T-helper 2 cell (primary cell): ENCODE data around the gene ANKRD13A.
A peak's percentile ranks its signal among the peaks of the same experiment; 100 is the strongest.
"Not testable (repeated sequence)": the region's sequence is repeated elsewhere in the genome, so short reads cannot be mapped to it uniquely, and the experiment has no call there.

Experiments
- DNase-seq, 5 experiments: peaks; one replicate each; pipeline versions ENCODE4 v3.0.0 to v3.0.0-alpha.2; 2012 to 2022

The ANKRD13A gene

GRCh38 chr12:109983432-109984142 is 15.6 kb upstream of the ANKRD13A start:
- DNase-seq: peak in 1 of 5 experiments; percentile 44

- not testable (repeated sequence) for DNase-seq
Observed at GRCh38 chr12:109986236-109986635, 13.0 kb upstream of the ANKRD13A start.

- peak in 1 of 5 experiments; percentile 81 for DNase-seq
Observed at GRCh38 chr12:109987615-109988014, 11.6 kb upstream of the ANKRD13A start.

DNA sequence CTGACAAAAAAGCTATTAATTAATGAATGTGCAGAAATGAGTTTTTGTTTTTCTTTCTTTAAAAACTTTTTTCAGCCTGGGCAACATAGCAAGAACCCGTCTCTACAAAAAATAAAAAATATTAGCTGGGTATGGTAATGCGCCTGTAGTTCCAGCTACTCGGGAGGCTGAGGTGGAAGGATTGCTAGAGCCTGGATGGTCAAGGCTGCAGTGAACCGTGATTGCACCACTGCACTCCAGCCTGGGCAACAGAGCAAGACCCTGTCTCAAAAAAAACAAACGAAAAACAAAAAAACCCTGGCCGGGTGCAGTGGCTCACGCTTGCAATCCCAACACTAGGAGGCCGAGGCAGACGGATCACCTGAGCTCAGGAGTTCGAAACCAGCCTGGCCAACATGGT is 11.0 kb upstream of the ANKRD13A start:
- no peak for DNase-seq

DNA sequence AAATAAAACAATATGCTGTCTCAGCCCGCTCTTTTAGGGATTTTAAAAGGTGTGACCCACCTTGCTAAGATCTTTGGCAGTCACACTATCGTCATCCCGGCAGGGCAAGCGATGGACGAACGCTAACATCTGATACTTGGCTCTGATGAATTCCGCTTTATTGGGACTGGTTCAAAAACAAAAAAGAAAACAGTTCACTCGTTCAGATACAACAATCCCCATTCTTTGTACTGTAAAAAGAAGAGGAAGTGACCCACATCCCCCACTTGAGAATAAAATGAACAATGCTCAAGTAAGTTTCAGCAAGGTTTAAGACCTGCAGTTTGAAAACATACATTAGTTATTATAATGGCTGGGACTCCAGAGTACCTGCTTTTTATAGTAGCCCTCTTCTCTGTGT is 10.3 kb upstream of the ANKRD13A start:
- no peak for DNase-seq

DNA sequence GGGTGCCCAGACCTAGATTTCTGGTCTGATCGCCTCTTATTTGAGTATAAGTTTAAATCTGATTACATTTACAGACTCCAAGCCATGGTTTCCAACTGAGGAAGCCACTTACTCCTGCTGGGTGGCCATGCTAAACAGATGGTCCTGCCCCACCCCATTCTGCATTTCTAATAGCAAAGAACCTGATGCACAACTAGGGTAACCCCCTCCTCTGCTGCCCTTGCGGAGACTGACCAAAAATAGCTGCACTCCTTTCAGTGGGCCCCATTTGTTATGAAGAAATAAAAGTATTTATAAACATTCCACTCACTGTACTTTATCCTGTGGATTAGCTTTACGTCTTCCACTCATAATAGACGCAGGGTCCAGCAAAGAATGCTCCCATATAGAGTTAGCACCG is 9.8 kb upstream of the ANKRD13A start:
- DNase-seq: no peak

DNA sequence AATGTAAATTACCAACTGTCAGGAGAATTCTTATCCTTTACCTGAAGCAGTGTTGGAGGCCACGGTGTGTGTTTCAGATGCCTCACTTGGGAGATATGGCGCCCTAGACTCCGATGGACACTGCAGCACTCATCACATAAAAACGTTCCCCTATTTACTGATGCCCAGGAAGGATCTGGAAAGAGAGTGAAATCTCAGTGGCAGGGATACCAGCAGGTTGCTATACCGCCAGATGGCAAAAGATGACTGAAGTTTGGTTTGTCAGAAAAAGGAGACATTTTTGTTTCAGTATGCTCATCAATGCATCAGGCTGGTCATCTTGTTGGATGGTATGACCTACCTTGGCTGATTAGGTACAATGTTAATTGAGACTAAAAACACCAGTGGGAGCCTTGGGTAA is 7.6 kb upstream of the ANKRD13A start:
- DNase-seq: no peak

GRCh38 chr12:109993091-109993490 is 6.1 kb upstream of the ANKRD13A start:
- DNase-seq: no peak

GRCh38 chr12:109994401-109995175 is 4.6 kb upstream of the ANKRD13A start:
- DNase-seq: peak in 1 of 5 experiments; percentile 66

DNA sequence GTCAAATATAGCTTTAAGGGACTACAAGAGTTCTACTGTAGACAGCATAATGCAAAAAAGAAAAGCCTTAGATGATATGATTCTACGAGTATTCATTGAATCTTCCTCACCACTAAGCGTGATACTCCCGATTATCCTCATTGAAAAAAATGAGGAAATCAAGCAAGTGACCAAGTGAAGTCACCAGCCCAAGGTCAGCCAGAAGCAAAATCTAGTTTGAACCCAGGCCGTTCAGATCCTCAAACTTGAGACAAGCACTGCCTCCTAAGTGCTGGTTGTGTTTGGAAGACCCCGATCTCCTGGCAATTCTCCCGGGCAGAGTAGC is 3.9 kb upstream of the ANKRD13A start:
- DNase-seq: no peak

DNA sequence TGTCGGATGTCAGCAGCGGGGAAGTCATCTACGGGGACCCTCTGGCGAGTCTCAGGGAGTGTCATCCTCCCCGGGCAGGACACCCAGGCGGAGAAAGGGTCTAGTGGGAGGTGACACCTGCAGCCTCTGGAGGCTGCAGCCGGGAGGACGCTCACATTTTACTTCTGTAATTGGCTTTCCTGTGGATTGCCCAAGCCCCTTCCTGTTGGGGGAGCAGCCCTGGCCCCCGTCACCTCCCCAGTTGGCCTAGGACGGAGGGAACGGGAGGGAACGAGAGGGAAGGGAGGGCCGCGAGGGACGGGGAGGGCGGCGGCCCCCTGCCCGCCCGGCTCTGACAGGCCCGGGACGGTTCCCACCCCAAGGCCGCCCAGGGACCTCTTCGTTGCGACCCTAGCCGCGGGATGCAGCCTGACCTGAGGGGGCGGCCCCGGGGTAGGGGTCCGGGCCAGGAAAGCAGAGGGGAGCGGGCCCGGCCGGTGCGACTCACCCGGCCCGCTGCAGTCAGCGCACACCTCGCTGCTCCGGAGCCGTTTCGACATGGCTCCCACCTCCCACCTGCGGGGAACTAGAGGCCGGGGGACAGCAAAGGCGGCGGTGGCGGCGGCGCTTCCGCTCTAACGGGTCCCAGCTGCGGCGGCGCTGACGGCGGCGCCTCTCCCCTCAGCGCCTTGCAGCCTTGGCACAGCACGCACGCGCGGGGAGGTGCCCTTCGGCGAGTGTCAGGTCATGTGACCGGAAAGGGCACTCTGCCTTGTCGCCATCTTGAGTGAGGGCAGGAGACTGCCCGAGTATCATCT is 3.3 kb upstream of the ANKRD13A start, which contains the start of gene GIT2:
Gene GIT2 (minus strand): TSS at position 683 of the 797 bp plus-strand sequence. CDS start 144 bp downstream, at position 539.
- DNase-seq: peak; percentile 86 to 99 (median 92)

DNA sequence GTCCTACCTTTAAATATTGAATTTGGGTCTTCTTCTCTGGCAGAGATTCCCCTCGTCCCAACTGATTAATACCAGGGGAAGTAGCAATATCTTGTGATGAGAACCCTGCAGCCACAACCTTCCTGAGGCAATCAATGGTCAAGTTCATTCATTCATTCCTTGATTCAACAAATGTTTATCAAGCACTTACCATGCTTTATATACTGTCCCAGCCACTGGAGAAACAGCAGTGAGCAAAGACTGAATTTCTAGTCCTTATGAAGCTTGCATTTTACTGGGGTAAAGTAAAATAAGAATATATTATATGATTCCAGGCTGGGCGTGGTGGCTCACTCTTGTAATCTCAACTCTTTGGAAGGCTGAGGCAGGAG is 2.8 kb upstream of the ANKRD13A start:
- DNase-seq: no peak

DNA sequence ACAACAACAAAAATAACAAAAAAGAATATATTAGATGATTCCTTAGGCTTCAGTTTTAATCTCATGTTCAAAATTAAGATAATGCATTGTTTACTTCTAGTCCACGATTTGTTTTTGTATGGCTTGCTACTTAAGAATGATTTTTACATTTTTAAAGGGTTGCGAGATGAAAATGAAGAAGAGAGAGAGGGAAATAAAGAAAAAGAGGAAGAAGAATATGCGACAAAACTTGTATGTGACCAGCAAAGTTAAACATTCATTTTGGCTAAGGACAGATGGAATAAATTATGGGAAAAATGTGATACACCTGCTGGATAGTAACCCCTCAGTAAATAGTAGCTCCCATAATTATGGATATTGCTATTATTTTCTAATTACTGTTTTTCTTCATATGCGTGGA is 1.8 kb upstream of the ANKRD13A start:
- no peak for DNase-seq

DNA sequence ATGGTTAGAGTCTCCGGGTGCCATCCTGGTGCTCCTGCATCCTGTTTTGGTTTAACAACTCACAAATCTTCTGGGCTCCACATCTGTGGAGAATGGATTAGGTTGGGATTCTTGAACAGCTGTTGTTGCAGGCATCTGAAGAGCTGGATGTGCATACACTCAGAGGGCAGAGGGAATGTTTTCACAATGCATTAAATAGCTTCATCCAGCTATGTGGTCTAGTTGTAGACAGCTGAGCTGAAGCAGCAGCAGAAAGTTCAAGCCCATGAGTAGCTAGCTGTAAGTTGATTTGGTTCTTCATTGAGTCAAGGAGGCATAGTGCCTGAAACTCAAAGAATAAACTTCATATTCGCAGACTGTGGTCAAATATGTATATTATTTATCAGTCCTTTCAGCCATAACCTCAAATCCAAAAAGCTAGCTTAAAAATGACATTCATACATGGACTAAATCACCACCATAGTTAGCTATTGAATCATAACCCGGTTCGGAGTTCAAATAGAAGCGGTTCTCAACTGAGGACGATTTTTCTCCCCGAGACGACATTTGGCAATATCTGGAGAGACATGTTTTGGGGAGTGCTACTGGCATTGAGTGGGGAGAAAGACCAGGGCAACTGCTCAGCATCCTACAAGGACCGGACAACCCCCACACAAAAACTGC is 858 bp upstream of the ANKRD13A start:
- DNase-seq: no peak

DNA sequence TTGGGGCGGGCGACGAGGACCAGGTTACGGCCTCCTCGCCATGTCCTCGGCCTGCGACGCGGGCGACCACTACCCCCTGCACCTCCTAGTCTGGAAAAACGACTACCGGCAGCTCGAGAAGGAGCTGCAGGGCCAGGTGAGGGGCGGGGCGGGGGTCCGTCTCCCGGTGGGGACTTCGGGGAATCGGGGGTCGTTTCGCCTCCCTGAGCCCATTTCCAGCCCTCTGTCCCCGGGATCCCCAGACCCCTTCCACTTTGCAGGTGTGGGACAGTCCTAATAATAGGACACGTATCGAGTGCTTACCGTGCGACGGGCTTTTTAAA is 380 bp downstream of the ANKRD13A start:
- no peak for DNase-seq

DNA sequence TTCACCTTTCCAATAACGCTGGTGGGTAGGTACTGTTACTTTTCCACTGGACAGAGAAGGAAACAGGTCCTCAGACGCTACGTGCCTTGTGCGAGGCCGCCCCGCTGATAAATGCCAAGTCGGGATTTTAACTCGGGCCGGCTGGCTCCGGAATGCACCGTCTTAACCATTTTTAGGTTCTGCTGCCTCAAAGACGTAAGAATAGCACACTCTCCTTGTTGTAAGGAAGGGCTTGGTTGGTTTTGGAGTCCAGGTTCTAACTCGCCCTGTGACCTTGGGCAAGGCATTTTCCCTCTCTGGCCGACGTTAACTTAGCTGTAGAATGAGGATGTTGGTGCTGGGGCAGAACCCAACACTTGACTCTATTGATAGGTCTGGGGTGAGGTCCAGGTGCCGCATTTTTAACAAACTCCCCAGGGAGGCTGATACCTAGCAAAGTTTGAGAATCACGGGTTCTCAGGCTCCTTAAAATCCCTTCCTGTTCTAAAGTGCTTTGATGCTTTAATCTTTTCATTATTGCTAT is 814 bp downstream of the ANKRD13A start:
- no peak for DNase-seq

GRCh38 chr12:110001596-110001995 is 2.4 kb downstream of the ANKRD13A start:
- no peak for DNase-seq

GRCh38 chr12:110002676-110003515 is 3.7 kb downstream of the ANKRD13A start:
- DNase-seq: no peak

DNA sequence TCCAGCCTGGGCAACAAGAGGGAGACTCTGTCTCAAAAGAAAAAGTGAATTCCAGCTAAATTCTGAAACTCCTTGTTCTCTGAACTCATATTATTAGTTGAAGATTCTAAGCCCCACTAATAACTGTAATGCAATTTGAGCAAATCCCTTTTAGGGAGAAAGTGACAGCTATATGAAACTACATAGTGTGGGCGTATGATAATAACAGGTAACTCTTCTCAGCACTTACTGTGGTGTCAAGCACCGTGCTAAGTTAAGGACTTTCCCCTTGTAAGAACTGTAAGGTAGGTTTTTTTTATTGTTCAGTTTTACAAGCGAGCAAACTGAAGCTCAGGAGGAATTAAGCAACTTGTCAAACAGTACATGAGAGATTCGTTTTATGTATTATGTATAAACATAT is 5.4 kb downstream of the ANKRD13A start:
- peak in 1 of 5 experiments; percentile 55 for DNase-seq

- DNase-seq: peak in 1 of 5 experiments; percentile 82
Observed at GRCh38 chr12:110005319-110005973, 6.2 kb downstream of the ANKRD13A start.

DNA sequence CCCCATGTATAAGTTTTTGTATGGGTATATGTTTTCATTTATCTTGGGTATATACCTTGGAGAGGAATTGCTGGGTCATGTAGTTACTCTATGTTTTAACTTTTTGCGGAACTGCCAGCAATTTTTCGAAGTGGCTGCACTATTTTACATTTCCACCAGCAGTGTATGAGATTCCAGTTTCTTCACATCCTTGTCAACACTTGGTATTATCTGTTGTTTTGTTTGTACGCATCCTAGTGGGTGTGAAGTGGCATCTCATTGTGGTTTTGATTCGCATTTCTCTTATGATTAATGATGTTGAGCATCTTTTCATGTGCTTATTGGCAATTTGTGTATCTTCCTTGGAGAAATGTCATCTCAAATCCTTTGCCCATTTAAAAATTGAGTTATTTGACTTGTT is 6.9 kb downstream of the ANKRD13A start:
- DNase-seq: no peak
